ENCODE results near the gene NRGN. TPM values are rescaled to one million over a fixed set of nuclear protein-coding genes. Genes with fewer than 3 reads are reported as not detected.

NRGN gene
- total RNA-seq, 2 experiments from 2014 or later, result 6.8 to 16.9 TPM

DNA sequence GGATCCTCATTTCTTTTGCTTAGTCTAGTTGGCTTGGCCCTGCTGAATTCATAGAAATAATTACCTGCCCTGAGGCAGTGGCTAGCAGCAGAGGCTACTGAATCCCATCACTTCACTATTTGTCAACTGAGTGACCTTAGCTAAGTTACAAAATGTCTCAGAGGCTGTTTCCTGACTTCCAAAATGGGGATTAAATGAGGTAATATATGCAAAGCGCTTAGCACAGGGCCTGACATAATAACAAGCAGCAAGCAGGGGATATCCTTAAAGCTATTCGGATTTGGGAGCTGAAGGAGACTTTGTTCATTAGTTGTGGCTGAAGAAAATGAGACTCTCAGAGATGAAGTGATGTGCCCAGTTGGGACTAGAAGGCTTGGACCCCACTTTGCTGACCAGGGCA lies 2.8 kb downstream of the NRGN start:
- H3K9me3 ChIP-seq (ENCODE audit: low read length), result no peaks in the 10 kb centered on the region
- H2AFZ ChIP-seq (ENCODE audit: low read length), result no peak overlapping the region
- no peaks in the 10 kb centered on the region for H3K9me2 ChIP-seq (ENCODE audit: insufficient read depth, low read length)
- H3K36me3 ChIP-seq (ENCODE audit: insufficient read depth, low read length), result no peaks in the 10 kb centered on the region
- no TSS peak for BruUV-seq (replicated peaks)
- no peak overlapping the region for H3K4me2 ChIP-seq (ENCODE audit: low read length)
- POLR2A ChIA-PET, result interaction anchor here (0.6 kb wide), 1 partner anchor 69 kb away, joined by 3 read pairs; the partner anchor contains the start of gene SPA17
- no peak overlapping the region for H3K27ac ChIP-seq (ENCODE audit: low read depth, low read length, poor library complexity, severe bottlenecking)
- H4K20me1 ChIP-seq (ENCODE audit: insufficient read depth, low read length), result no peaks in the 10 kb centered on the region; the same call in 1 of the 2 replicates
- CTCF ChIA-PET (ENCODE audit: unreplicated experiment), result interaction anchor here (0.7 kb wide), 1 partner anchor 19 kb away, joined by 3 read pairs; no protein-coding TSS in a partner anchor
- peaks cover 24% of the 10 kb centered on the region for H3K4me1 ChIP-seq (ENCODE audit: insufficient read depth, low read length, poor library complexity, severe bottlenecking)
- no peak overlapping the region for H3K4me3 ChIP-seq (ENCODE audit: low read depth, low read length, poor library complexity, severe bottlenecking)
- no peak for DNase-seq (ENCODE audit: low spot score)
- no peak for TF ChIP-seq EZH2phosphoT487 (IDR thresholded peaks at IDR 0.05; ENCODE audit: borderline replicate concordance, low read depth, low read length)
- TF ChIP-seq CTCF (conservative IDR thresholded peaks at IDR 0.05; ENCODE audit: low read length), result no peak
- intact Hi-C loops (cut with micrococcal nuclease; ENCODE audit: unreplicated experiment), result no loop called here
- H3K79me2 ChIP-seq (ENCODE audit: insufficient read depth, low read depth, low read length), result no peaks in the 10 kb centered on the region

- BruUV-seq (replicated peaks), result no TSS peak
- CTCF ChIA-PET (ENCODE audit: unreplicated experiment), result interaction anchor here (0.7 kb wide), 1 partner anchor 18 kb away, joined by 3 read pairs; no protein-coding TSS in a partner anchor
- no peak for TF ChIP-seq EZH2phosphoT487 (IDR thresholded peaks at IDR 0.05; ENCODE audit: borderline replicate concordance, low read depth, low read length)
- TF ChIP-seq CTCF (conservative IDR thresholded peaks at IDR 0.05; ENCODE audit: low read length), result no peak
Observed at GRCh38 chr11:124743050-124743449, 3.3 kb downstream of the NRGN start.

DNA sequence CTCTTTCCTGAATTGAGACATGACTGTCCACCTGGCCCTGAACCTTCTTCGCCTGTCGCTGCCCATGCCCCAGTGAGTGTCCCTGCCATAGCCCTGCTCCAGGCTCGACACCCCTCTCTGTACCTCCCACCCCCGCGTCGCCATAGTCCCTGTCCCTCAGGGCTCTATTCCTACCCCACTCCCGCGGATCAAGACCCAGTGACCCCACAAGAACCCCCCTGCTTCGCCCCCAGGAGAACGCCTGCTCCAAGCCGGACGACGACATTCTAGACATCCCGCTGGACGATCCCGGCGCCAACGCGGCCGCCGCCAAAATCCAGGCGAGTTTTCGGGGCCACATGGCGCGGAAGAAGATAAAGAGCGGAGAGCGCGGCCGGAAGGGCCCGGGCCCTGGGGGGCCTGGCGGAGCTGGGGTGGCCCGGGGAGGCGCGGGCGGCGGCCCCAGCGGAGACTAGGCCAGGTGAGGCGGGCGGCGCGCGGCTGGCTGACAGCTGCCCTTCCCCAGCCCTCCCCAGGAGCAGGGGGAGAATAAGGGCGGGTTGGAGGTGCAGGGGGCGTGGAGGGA lies 5.6 kb downstream of the NRGN start:
- H4K20me1 ChIP-seq (ENCODE audit: insufficient read depth, low read length), result no peaks in the 10 kb centered on the region; the same call in 1 of the 2 replicates
- BruUV-seq (replicated peaks), result no TSS peak
- H3K4me2 ChIP-seq (ENCODE audit: low read length), result peak overlapping the region; percentile 74
- H3K36me3 ChIP-seq (ENCODE audit: insufficient read depth, low read length), result no peaks in the 10 kb centered on the region
- no peak for DNase-seq (ENCODE audit: low spot score)
- peak overlapping the region; percentile 70 for H3K4me3 ChIP-seq (ENCODE audit: low read depth, low read length, poor library complexity, severe bottlenecking)
- intact Hi-C loops (cut with micrococcal nuclease; ENCODE audit: unreplicated experiment), result loop anchor here (5.0 kb wide), 1 partner anchor 92 kb away; no protein-coding TSS in a partner anchor
- no peak overlapping the region for H2AFZ ChIP-seq (ENCODE audit: low read length)
- CTCF ChIA-PET (ENCODE audit: unreplicated experiment), result no interaction called here
- no peak overlapping the region for H3K27ac ChIP-seq (ENCODE audit: low read depth, low read length, poor library complexity, severe bottlenecking)
- TF ChIP-seq CTCF (conservative IDR thresholded peaks at IDR 0.05; ENCODE audit: low read length) (no peak), EZH2phosphoT487 (IDR thresholded peaks at IDR 0.05; ENCODE audit: borderline replicate concordance, low read depth, low read length) (no peak)
- H3K4me1 ChIP-seq (ENCODE audit: insufficient read depth, low read length, poor library complexity, severe bottlenecking), result peaks cover 30% of the 10 kb centered on the region
- POLR2A ChIA-PET, result interaction anchor here (0.6 to 2.7 kb wide), 3 partner anchors 27 to 130 kb away, joined by 3 to 9 read pairs (median 4); partner anchors contain the start of genes SIAE and SPA17
- H3K9me2 ChIP-seq (ENCODE audit: insufficient read depth, low read length), result no peaks in the 10 kb centered on the region
- H3K79me2 ChIP-seq (ENCODE audit: insufficient read depth, low read depth, low read length), result no peaks in the 10 kb centered on the region
- H3K9me3 ChIP-seq (ENCODE audit: low read length), result no peaks in the 10 kb centered on the region

More at GRCh38 chr11:124743050-124743449, 3.3 kb downstream of the NRGN start:
- DNase-seq (ENCODE audit: low spot score), result no peak
- Histone ChIP-seq H3K4me2 (ENCODE audit: low read length) (no peak overlapping the region), H2AFZ (ENCODE audit: low read length) (no peak overlapping the region), H3K9me2 (ENCODE audit: insufficient read depth, low read length) (no peaks in the 10 kb centered on the region), H3K4me1 (ENCODE audit: insufficient read depth, low read length, poor library complexity, severe bottlenecking) (peaks cover 24% of the 10 kb centered on the region), H4K20me1 (ENCODE audit: insufficient read depth, low read length) (no peaks in the 10 kb centered on the region; the same call in 1 of the 2 replicates), H3K79me2 (ENCODE audit: insufficient read depth, low read depth, low read length) (no peaks in the 10 kb centered on the region), H3K27ac (ENCODE audit: low read depth, low read length, poor library complexity, severe bottlenecking) (no peak overlapping the region), H3K36me3 (ENCODE audit: insufficient read depth, low read length) (no peaks in the 10 kb centered on the region), H3K9me3 (ENCODE audit: low read length) (no peaks in the 10 kb centered on the region), H3K4me3 (ENCODE audit: low read depth, low read length, poor library complexity, severe bottlenecking) (no peak overlapping the region)
- POLR2A ChIA-PET, result interaction anchor here (0.6 to 0.9 kb wide), 2 partner anchors 56 to 69 kb away, joined by 3 read pairs; partner anchors contain the start of gene SPA17
- intact Hi-C loops (cut with micrococcal nuclease; ENCODE audit: unreplicated experiment), result no loop called here

Measured in OCI-LY7 (cell line).